ACHN (cell line): ENCODE data around the gene IZUMO1.
A peak's percentile ranks its signal among the peaks of the same experiment; 100 is the strongest.
"Not testable (repeated sequence)": the region's sequence is repeated elsewhere in the genome, so short reads cannot be mapped to it uniquely, and the experiment has no call there.

ENCODE experiments used
- DNase-seq: peaks from one replicate; pipeline ENCODE4 v3.0.0-alpha.2; 2015
- in situ Hi-C: cut with HindIII; loops from 2 replicates; pipeline ENCODE4 v1.10.0; 2017; ENCODE audit warnings: low sequenced_read_pairs, low pct_ligation_motif_present, low pct_unique_long_range_greater_than_20kb

IZUMO1 gene

DNA sequence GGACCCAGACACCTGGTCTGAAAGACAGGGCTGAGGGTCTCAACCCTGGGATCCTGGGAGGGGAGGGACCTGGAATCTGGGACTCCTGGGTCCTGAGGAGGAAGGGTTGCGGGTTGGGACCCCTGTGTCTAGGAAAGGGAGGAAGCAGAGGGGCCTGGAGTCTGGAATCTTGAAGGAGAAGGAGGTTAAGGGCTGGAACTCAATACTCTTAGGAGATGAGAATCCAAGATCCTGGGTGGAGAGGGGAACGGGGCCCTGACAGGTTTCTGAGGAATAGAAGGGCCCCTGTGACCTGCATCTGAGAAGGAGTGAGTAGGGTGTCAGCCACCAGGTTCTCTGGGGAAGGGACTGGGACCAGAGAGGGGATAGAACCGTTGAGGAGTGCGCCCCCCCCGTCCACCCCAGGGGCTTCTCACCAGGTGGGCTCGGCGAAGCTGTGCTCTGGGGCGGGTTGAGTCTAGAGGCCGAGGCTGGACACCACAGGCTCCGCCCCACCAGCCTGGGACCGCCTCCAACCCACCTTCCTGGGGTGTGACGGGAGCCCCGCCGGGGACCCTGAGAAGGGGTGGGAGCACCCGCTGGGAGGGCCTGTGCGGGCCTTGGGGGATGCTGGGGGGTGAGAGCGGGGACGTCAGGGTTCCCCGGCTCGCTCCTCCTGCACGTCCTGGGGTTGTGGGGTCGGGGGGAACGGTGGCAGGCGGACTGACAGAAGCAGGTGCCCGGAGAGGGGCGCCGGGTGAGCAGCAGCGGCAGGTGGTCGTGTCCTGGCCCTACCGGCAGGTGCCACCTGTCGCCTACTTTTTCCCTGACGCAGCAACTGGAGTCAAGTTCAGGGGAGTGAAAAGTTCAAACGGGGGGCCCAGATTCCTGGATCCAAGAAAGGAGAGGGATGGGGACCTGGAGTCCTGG, 27.2 kb downstream of the IZUMO1 start, which contains the start of gene MAMSTR:
TSS of gene MAMSTR (minus strand) at position 463 of the 909 bp plus-strand sequence. CDS start 694 bp downstream, outside the sequence.
- no peak for DNase-seq
- in situ Hi-C loops = no loop called here

DNA sequence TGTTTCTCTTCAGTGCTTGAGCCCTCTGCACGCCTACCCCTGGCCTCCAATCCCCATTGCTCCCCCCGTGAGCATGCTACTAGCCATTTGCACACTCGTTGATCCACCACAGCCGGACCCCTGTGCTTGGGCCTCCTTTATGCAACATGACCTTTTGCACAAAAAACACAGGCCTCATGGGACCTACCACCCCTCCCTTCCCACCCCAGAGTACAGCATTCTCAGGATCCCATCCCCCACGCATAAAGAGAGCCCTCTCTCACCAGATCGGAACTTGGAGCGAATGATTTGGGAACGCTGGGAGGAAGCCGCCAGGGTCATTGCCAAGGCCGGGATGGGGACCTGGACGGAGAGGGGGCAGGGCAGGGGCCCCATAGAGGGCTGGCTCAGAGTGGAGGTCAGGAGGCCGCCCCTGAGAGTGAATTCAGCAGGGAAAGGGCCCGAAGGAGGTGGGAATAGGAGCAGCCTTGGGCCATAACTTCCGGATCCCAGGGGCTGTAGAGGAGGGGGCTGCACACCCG, 27.9 kb downstream of the IZUMO1 start:
- in situ Hi-C loops = no loop called here
- DNase-seq = no peak

DNA sequence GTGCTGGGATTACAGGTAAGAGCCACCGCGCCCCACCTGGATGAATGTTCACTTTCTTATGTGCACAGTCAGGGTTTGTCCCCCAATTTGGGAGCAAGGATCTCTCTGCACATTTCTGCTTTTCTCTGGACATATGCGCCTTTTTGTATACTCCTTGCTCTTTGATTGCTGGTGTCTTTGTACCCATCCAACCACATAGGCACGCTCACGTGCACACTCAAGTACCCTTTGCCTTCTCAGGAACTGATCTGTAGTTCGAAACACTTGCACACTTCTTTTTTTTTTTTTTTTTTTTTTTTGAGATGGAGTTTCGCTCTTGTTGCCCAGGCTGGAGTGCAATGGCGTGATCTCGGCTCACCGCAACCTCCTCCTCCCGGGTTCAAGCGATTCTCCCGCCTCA, 28.6 kb downstream of the IZUMO1 start:
- in situ Hi-C loops = not testable (repeated sequence)

DNA sequence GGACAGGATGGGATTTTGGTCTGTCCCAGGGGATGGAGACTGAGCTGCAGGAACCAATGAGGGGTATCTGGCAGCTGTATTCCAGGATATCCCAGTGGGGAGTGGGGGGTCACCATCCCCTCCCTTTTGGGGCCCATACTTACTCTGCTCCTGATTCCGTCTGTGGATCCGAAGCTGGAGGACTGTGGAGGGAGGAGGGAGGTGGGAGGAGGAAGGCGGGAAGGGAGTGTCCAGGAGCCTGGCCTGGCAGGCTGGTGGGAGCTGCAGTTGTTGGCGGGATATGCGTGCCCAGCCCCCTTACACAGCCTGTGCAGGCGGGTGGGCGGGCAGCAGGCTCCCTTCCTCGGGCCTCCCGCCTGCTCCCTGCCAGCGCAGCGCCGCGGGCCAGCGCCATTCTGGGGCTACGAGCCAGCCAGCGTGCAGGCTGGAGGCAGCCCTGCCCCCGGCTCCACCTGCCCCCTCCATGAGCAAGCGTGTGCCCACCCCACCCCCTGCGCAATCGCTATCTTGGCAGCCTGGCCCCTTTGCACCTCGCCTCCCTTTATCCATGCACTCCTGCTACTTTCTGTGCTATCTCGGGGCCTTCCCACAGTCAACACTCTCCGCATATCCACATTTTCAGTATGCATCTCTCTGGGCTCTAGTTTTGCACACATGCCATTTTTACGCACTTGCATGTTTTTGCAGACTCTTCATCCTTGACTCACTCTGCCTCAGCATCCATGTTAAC, 30.0 kb downstream of the IZUMO1 start:
- no peak for DNase-seq
- in situ Hi-C loops = no loop called here

More for the DNA sequence above, 28.6 kb downstream of the IZUMO1 start:
- DNase-seq = not testable (repeated sequence)

DNA sequence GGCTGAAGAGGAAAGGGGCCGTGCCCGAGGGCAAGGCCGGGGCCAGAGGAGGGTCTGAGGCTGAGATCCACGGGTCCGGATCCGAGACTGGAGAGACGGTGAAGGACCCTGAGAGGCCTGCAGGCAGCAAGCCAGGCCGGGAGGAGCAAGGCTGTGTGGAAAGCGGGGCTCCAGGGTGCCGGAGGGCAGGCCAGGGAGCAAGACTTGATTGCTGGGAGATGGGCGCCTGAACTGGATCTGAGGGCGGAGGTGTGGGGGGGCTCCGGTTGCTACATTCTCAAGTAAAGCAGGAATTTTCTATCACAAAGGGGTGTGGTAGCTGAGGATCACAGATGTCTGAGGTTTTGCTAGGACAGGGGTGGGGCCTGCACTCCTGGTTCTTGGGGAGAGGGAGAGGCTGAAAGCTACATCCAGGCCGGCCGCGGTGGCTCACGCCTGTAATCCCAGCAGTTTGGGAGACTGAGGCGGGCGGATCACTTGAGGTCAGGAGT, 31.0 kb downstream of the IZUMO1 start:
- DNase-seq = no peak
- in situ Hi-C loops = no loop called here

DNA sequence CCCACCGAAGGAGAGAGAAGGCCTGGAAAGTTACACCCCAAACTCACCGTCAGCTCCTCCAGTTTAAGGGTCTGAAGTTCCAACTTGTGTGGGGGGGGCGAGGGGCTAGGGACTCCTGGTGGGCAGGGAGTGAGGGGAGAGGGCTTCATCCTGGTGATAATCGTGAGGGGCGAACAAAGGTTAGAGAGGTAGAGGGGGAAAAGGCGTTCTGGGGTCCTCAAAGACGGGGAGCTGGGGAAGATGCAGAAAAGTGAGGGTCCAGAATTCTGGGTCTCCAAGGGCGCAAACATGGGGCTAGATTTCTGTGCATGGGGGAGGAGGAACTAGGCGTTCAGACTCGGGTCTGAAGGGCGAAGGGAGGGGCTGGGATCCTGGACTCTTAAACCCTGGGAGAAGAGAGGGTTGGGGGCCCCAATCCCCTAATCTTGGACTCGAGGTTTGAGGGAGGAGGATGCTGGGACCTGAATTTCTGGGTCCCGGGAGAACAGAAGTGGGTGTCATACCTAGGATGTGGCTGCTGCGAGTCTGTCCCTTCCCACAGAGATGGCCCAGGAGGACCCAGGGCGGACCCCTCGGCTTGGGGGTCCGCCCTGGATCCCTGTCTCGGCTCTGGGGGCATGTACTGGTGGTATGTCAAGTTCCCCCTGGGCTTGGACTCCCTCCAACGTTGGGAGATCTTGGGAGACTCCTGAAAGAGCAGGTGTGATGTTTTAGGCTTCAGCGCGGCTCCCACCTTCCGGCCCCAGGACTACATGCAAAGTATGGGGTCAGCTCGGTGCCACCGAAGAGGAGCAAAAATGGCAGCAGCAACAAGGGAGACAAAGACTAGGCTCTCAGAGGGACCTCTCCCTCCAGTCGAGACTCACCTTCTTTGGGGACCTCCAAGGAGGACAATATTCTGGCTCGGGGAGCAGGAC, 31.7 kb downstream of the IZUMO1 start:
- DNase-seq = no peak
- in situ Hi-C loops = no loop called here

DNA sequence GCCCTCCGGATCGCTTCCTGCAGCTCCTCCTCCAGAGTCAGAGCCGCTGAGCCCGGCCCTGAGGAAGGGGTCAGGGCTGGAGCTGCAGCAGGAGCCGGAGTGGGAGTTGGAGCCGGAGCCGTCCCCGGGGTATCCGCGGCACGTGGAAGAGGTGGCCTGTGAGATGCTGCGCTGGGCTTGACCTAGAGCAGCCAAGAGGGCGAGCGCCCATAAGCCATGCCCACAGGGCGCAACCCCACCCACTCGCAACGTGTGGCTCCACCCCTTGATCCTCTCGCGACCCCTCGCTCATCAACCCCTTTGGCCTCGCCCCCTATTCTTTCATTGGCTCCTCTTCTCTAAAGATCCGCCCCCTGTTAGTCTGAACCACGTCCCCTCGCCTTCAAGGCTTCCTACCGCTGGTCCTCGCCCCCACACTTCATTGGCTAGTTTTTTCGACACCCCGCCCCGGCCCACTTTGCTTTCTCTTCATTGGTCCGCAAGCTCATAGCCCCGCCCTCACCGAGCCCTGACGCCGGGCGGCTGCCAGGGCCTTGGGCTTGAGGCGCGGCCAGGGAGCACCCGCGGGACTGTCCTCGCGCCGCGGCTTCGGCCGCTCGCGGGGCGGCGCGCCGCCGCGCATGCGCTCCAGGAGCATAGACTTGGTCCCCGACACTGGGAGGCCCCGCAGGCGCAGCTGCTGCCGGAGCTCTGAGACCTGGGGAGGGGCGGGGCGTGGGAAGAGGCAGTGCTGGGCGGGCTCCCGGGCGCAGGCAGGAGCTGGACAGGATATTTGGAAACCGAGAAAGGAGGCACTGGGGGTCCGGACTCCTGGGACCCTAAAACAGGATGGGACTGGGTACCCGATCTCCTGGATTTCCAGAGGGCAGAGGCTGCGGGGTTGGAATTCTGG, 32.6 kb downstream of the IZUMO1 start:
- DNase-seq = peak; percentile 98
- in situ Hi-C loops = no loop called here

DNA sequence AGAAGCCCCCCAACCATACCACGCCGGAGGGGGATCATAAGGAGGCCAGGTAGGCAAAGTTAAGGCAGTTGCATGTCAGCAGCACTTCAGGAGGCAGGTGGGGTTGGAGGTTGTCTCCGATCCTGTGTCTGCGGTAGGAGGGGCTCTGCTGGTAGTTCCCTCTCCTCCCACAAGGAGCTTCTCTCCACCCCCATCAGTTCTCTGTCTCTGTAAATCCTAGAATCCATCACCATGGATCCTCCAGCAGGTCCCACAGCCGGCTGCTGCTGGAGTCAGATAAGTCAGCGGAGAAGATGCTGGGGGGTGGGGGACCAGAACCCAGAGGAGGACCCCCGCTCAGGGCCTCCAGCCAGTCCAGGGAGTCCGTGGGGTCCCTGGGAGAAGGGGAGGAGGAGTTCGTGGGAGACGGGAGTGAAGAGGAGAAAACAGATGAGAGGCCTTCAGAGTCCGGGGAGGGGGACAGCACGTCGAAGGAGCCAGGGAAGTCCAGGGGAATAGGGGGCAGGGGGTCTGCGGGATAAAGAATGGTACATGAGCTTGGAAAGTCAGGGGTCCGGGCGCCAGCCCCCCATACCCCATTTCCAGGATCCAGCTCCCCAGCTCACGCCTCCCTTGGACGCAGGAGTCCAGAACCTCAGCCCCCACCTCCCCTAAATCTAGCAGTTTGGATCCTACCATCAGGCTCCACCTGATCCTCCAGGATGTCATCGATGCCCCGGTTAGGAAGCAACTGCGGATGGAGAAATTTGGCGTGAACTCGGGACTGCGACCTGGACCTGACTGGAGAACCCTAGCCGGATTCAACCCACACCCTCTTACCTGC, 33.5 kb downstream of the IZUMO1 start:
- in situ Hi-C loops = no loop called here
- peak; percentile 27 for DNase-seq

DNA sequence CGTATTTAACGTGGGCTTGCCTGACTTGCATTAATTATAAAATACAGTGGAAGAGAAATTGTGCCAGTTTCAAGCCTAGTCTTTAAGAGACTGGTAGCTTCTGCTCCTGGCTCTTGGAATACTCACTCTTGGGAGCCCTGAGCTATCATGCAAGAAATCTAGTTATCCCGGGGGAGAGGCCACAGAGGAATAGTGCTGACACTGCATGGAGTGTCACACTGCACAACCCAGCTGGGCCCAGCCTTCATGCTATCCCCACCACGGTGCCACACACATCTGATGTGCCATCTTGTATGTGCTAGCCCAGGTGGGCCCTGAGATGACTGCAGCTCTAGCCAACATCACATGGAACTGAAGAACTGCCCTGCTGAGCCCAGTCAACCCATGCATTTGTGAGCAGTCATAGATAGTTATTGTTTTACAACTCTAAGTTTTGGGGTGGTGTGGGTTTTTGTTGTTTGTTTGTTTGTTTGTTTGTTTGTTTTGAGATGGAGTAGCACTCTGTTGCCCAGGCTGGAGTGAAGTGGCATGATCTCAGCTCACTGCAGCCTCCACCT, 35.5 kb downstream of the IZUMO1 start:
- DNase-seq = no peak
- in situ Hi-C loops = no loop called here

DNA sequence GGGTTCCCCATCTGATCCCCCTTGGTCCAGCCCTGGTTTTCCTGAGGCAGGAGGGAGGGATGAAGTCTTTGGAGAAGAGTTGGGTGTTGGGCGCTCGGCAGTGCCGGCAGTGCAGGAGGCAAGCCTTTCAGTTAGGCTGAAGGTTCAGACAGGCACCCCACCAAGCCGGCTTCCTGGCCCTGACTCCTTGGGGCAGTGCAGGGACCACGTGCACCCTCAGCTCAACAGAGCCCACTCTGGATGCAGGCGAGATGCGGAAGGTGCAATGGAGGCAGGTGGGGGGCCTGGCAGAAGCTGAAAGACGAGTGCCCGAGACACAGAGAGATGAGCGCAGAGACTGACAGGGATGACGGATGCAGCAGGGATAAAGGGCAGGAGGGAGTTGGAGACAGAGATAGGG, 38.2 kb downstream of the IZUMO1 start:
- no peak for DNase-seq
- in situ Hi-C loops = no loop called here

DNA sequence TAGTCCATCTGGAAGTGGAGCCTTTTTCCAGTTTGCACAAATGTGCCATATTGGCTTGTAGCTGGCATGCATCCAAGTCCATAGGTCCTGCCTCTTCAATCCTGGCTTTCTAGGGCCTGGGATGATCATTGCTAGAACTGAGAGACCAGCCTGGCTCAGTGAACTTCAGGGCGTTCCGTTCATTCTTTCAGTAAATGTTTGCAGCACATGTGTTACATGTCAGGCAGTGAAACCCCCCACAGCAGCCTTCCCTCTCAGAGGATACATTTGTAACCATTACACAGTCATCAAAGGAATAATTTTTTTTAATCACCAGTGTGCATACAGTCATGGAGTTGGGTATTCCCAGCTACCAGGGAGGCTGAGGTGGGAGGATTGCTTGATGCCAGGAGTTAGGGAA, 41.3 kb downstream of the IZUMO1 start:
- in situ Hi-C loops = no loop called here
- no peak for DNase-seq

DNA sequence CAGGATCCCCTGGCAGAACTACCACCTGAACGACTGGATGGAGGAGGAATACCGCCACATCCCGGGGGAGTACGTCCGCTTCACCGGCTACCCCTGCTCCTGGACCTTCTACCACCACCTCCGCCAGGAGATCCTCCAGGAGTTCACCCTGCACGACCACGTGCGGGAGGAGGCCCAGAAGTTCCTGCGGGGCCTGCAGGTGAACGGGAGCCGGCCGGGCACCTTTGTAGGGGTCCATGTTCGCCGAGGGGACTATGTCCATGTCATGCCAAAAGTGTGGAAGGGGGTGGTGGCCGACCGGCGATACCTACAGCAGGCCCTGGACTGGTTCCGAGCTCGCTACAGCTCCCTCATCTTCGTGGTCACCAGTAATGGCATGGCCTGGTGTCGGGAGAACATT, 43.4 kb downstream of the IZUMO1 start:
- in situ Hi-C loops = no loop called here

DNA sequence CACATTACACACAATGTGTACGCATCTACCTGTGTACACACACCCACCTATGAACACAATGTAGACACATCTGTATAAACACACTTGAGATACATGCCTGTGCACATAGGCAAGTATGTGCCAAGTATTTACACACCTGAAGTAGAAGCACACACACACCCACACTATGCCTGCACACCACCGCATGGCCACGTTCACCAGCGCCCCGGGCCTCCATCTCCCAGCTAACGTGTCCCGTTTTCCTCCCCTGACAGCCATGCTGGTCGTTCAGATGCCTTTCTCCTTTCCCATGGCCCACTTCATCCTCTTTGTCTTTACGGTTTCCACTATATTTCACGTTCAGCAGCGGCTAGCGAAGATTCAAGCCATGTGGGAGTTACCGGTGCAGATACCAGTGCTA, 44.0 kb downstream of the IZUMO1 start:
- no peak for DNase-seq
- in situ Hi-C loops = no loop called here

More for the DNA sequence above, 43.4 kb downstream of the IZUMO1 start:
- no peak for DNase-seq

DNA sequence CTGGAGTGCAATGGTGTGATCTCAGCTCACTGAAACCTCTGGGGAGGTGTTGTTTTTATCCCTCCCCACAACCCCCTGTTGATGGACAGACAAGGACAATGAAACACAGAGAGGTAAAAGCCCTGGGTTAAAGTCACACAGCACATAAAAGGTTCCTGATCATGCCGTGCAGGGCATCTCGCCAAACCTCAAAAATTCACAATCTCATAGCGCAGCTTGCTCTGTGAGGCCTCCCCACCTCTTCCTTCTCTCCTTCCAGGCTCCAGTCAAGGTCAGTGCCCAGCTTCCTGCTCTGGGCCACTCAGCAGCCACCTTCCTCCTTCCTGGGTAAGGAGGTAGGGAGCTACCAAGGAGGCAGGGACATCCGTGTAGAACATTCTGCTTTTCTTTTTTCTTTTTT, 48.7 kb downstream of the IZUMO1 start:
- DNase-seq = peak; percentile 80

DNA sequence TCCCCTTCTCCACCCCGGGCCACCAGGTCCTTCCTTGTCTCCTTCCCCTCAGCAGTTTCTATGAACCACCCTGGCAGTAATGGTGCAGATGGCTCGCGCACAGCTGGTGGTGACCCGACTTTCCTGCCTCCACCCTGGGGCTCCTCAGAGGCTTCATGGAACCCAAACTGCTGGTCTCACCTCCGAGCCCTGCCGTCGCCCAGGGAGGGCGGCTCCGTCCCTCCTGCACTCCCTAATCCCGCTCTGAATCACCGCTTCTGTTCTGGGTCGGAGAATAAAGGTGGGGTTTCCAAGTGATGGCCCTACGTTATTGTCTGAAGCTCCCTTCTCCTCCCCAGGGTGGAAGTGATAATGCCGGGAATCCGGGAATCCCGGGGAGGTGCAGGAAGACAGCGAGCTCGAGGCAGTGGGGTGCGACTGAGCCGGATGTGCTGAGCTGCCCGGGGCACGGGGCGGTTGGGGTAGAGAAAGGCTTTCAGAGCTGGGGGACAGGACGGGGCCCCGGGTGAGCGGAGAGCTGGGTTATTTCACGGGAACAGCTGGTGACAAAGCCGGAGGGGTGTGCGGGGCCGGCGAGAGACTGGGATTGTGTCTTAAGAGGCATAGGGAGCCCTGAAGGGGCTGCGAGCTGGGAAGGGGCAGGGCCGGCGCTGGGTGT, 50.2 kb downstream of the IZUMO1 start:
- in situ Hi-C loops = no loop called here
- no peak for DNase-seq

More for the DNA sequence above, 48.7 kb downstream of the IZUMO1 start:
- in situ Hi-C loops = no loop called here
